ENCODE measurements around the gene SYNJ2BP.

DNA sequence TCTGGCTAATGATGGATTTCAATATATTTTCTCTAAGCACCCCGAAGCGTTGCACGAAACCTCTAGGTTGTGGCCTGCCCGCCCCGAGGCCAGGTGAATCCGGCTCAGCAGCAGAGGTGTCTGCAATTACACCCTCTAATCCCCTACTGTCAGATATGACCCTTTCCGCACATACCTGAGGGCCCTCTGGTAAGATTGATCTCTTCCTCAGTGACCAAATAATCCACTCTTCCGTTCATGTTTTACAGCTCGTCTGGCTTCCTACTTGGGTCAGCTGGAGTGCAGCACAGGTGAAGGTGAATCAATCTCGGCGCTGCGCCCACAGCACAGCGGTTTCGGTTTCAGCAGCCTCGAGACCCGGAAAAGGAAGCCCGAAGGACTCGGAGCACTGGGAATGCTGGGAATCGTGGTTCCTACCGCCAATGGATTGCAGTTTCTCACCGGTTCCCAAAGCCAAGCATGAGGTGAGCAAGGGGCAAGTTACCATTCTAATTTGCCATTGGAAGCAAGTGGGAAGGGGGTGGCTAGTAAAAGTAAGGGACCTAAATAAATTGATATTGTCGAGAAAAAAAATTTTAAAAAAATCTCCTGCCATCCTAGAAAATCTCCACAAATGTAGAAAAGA, at the start of gene SYNJ2BP:
- TF ChIP-seq, protein P1, sequence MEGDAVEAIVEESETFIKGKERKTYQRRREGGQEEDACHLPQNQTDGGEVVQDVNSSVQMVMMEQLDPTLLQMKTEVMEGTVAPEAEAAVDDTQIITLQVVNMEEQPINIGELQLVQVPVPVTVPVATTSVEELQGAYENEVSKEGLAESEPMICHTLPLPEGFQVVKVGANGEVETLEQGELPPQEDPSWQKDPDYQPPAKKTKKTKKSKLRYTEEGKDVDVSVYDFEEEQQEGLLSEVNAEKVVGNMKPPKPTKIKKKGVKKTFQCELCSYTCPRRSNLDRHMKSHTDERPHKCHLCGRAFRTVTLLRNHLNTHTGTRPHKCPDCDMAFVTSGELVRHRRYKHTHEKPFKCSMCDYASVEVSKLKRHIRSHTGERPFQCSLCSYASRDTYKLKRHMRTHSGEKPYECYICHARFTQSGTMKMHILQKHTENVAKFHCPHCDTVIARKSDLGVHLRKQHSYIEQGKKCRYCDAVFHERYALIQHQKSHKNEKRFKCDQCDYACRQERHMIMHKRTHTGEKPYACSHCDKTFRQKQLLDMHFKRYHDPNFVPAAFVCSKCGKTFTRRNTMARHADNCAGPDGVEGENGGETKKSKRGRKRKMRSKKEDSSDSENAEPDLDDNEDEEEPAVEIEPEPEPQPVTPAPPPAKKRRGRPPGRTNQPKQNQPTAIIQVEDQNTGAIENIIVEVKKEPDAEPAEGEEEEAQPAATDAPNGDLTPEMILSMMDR (conservative IDR thresholded peaks at IDR 0.05; ENCODE audit: low read length): no peak
- no peak for TF ChIP-seq EZH2phosphoT487 (IDR thresholded peaks at IDR 0.05; ENCODE audit: borderline replicate concordance, low read depth, low read length)

Measured in OCI-LY7 (cell line).